A549 (cell line): ENCODE measurements around the gene SZT2.

Experiments used
- CBX8 ChIP-seq: fragments of 200-600 bp; sonication (generic); IDR thresholded peaks from 2 replicates; pipeline ENCODE4 v1.6.1; 2016
- CHD2 ChIP-seq: fragments of 150-350 bp; IDR thresholded peaks from 2 replicates; pipeline ENCODE4 v1.6.1; 2014; ENCODE audit warnings: low read length; ENCODE audit not compliant: partially characterized antibody
- CTCF ChIP-seq: fragments of >200 bp; sonication (Bioruptor Twin); formaldehyde crosslinking; IDR thresholded peaks from 3 replicates; pipeline ENCODE4 v1.5.1; 2016
- POLR2A ChIP-seq: IDR thresholded peaks from 2 replicates; pipeline ENCODE4 v1.6.1; 2012; ENCODE audit warnings: mild to moderate bottlenecking, low read length

GRCh38 chr1:43372172-43372571 is 17.5 kb upstream of the SZT2 start:
- TF ChIP-seq CBX8 (no peak), CHD2 (no peak), CTCF (no peak), POLR2A (no peak)
